IMR-90 (cell line): ENCODE results near the gene DDX41. TPM values are rescaled to one million over a fixed set of nuclear protein-coding genes. Genes with fewer than 3 reads are reported as not detected.
A peak's percentile ranks its signal among the peaks of the same experiment; 100 is the strongest.

Experiments used
- ATAC-seq: fragments of 200-7000 bp; cut with Tn5 transposase; 2 replicates; pipeline ENCODE4 v1.9.1; 2020; ENCODE audit warnings: low read depth, mild to moderate bottlenecking, moderate library complexity
- BruUV-seq: library from RNA; stranded (reverse); fragments of 400-500 nt; replicated peaks from 2 replicates; lab custom pipeline; 2021; lab: Mats Ljungman, UMichigan
- CTCF ChIA-PET: fragments of 300-600 bp; formaldehyde crosslinking; extraction: SDS; loops from one replicate; lab custom pipeline; 2021; ENCODE audit warnings: antibody characterized with exemption; lab: Yijun Ruan, JAX
- POLR2A ChIA-PET: fragments of 300-600 bp; sonication (Branson Sonifier 250); formaldehyde crosslinking; loops from one replicate; lab custom pipeline; 2022; ENCODE audit warnings: antibody characterized with exemption; ENCODE audit not compliant: unreplicated experiment; lab: Charles Lee
- DNase-seq: peaks from one replicate; pipeline ENCODE4 v3.0.0; 2013
- H2AFZ ChIP-seq: replicated peaks from 2 replicates; pipeline ENCODE3; 2013; ENCODE audit warnings: low read length, mild to moderate bottlenecking; ENCODE audit not compliant: poor library complexity
- H2AK5ac ChIP-seq: 2 replicates; pipeline ENCODE4 v1.6.1; 2013; ENCODE audit warnings: low read depth, low read length, inconsistent platforms
- H2AK9ac ChIP-seq: replicated peaks from 2 replicates; pipeline ENCODE3; 2013; ENCODE audit warnings: mild to moderate bottlenecking, low read depth, low read length, moderate library complexity; ENCODE audit not compliant: poor library complexity
- H2BK120ac ChIP-seq: 2 replicates; pipeline ENCODE4 v1.6.1; 2013; ENCODE audit warnings: low read depth, low read length, inconsistent platforms
- H2BK15ac ChIP-seq: 3 replicates; pipeline ENCODE4 v1.6.1; 2013; ENCODE audit warnings: low read depth, low read length, inconsistent platforms
- H2BK20ac ChIP-seq: 2 replicates; pipeline ENCODE4 v1.6.1; 2013; ENCODE audit warnings: low read depth, mild to moderate bottlenecking, inconsistent platforms, low read length, moderate library complexity
- H2BK5ac ChIP-seq: 2 replicates; pipeline ENCODE4 v1.6.1; 2013; ENCODE audit warnings: mild to moderate bottlenecking, low read depth, low read length, inconsistent platforms; ENCODE audit not compliant: poor library complexity, severe bottlenecking
- H3K14ac ChIP-seq: replicated peaks from 2 replicates; pipeline ENCODE4 v1.6.1; 2013; ENCODE audit warnings: low read depth, low read length, inconsistent platforms
- H3K18ac ChIP-seq: 2 replicates; pipeline ENCODE4 v1.6.1; 2013; ENCODE audit warnings: low read depth, low read length, control low read depth
- H3K23ac ChIP-seq: 2 replicates; pipeline ENCODE4 v1.6.1; 2013; ENCODE audit warnings: low read depth, low read length, inconsistent platforms
- H3K27ac ChIP-seq: 2 replicates; pipeline ENCODE4 v1.5.1; 2013; ENCODE audit warnings: mild to moderate bottlenecking, control low read depth, low read length; ENCODE audit not compliant: insufficient read depth
- H3K27me3 ChIP-seq: 2 replicates; pipeline ENCODE4 v1.6.1; 2013; ENCODE audit warnings: low read length; ENCODE audit not compliant: control insufficient read depth, insufficient read depth
- H3K36me3 ChIP-seq: 2 replicates; pipeline ENCODE4 v1.6.1; 2013; ENCODE audit warnings: low read length, mixed read lengths; ENCODE audit not compliant: control insufficient read depth, insufficient read depth
- H3K4ac ChIP-seq: 2 replicates; pipeline ENCODE4 v1.6.1; 2013; ENCODE audit warnings: low read depth, low read length, inconsistent platforms
- H3K4me1 ChIP-seq: 2 replicates; pipeline ENCODE4 v1.6.1; 2013; ENCODE audit warnings: low read length, mixed read lengths; ENCODE audit not compliant: control insufficient read depth, insufficient read depth
- H3K4me2 ChIP-seq: 2 replicates; pipeline ENCODE4 v1.6.1; 2013; ENCODE audit warnings: low read depth, mild to moderate bottlenecking, control low read depth, low read length, moderate library complexity
- H3K4me3 ChIP-seq: 2 replicates; pipeline ENCODE4 v1.5.1; 2013; ENCODE audit warnings: low read depth, mild to moderate bottlenecking, control low read depth, low read length, moderate library complexity; ENCODE audit not compliant: insufficient read depth
- H3K56ac ChIP-seq: 2 replicates; pipeline ENCODE4 v1.6.1; 2013; ENCODE audit warnings: low read length, inconsistent platforms; ENCODE audit not compliant: insufficient read depth; ENCODE audit errors: extremely low read depth
- H3K79me1 ChIP-seq, 2 experiments: 2 replicates each; pipeline ENCODE4 v1.6.1; 2013; ENCODE audit warnings: low read length in 2 of 2, inconsistent platforms in 1 of 2, low read depth in 1 of 2
- H3K9ac ChIP-seq: 2 replicates; pipeline ENCODE4 v1.6.1; 2013; ENCODE audit warnings: low read depth, low read length, control low read depth
- H3K9me1 ChIP-seq: 2 replicates; pipeline ENCODE4 v1.6.1; 2013; ENCODE audit warnings: low read length, inconsistent platforms; ENCODE audit not compliant: insufficient read depth
- H3K9me3 ChIP-seq: 2 replicates; pipeline ENCODE4 v1.6.1; 2013; ENCODE audit warnings: low read length; ENCODE audit not compliant: control insufficient read depth, insufficient read depth
- H4K20me1 ChIP-seq: 2 replicates; pipeline ENCODE4 v1.6.1; 2013; ENCODE audit warnings: low read length, inconsistent platforms; ENCODE audit not compliant: insufficient read depth
- H4K5ac ChIP-seq: 2 replicates; pipeline ENCODE4 v1.6.1; 2013; ENCODE audit warnings: mild to moderate bottlenecking, low read depth, low read length, control low read depth
- H4K8ac ChIP-seq, 2 experiments: 2 replicates each; pipeline ENCODE4 v1.6.1; 2013; ENCODE audit warnings: low read depth in 2 of 2, low read length in 2 of 2, control low read depth in 1 of 2, inconsistent platforms in 1 of 2
- H4K91ac ChIP-seq: 2 replicates; pipeline ENCODE4 v1.6.1; 2013; ENCODE audit warnings: low read depth, low read length, inconsistent platforms; ENCODE audit not compliant: insufficient read depth
- BHLHE40 ChIP-seq: fragments of 150-350 bp; IDR thresholded peaks from 2 replicates; pipeline ENCODE4 v1.6.1; 2016; ENCODE audit warnings: mild to moderate bottlenecking, low read depth, low read length
- CHD1 ChIP-seq: IDR thresholded peaks from 2 replicates; pipeline ENCODE4 v1.6.1; 2012; ENCODE audit warnings: low read depth, low read length, improper control_type of control experiment
- FOS ChIP-seq: fragments of 150-350 bp; IDR thresholded peaks from 2 replicates; pipeline ENCODE4 v1.6.1; 2016; ENCODE audit warnings: low read depth, low read length
- MXI1 ChIP-seq: IDR thresholded peaks from 2 replicates; pipeline ENCODE4 v1.6.1; 2012; ENCODE audit warnings: low read depth, mild to moderate bottlenecking, low read length, moderate library complexity, borderline replicate concordance
- NFE2L2 ChIP-seq: fragments of 150-350 bp; IDR thresholded peaks from 2 replicates; pipeline ENCODE4 v1.6.1; 2016; ENCODE audit warnings: low read depth, mild to moderate bottlenecking, low read length
- RAD21 ChIP-seq: IDR thresholded peaks from 2 replicates; pipeline ENCODE4 v1.6.1; 2012; ENCODE audit warnings: low read length, improper control_type of control experiment
- RCOR1 ChIP-seq: IDR thresholded peaks from 2 replicates; pipeline ENCODE4 v1.6.1; 2012; ENCODE audit warnings: mild to moderate bottlenecking, low read length, improper control_type of control experiment; ENCODE audit not compliant: insufficient replicate concordance
- RFX5 ChIP-seq: IDR thresholded peaks from 2 replicates; pipeline ENCODE4 v1.8.0; 2012; ENCODE audit warnings: low read depth, mild to moderate bottlenecking, low read length, moderate library complexity
- SMC3 ChIP-seq: fragments of 150-350 bp; IDR thresholded peaks from 2 replicates; pipeline ENCODE4 v1.6.1; 2016; ENCODE audit warnings: low read depth, mild to moderate bottlenecking, antibody characterized with exemption, low read length, moderate library complexity
- WGBS, 2 experiments: methylation state at CpG; one replicate each; pipeline versions ENCODE4 v1.1.5 to v1.1.7; 2013; ENCODE audit warnings: missing lambda C conversion rate in 2 of 2; ENCODE audit not compliant: insufficient read length in 1 of 2; ENCODE audit errors: extremely low coverage in 2 of 2; 5-methylcytosine and 5-hydroxymethylcytosine counted together
- dilution Hi-C: fragments of 300-500 bp; cut with HindIII; formaldehyde crosslinking; loops from one replicate; pipeline ENCODE4 v1.14.3; 2018; ENCODE audit warnings: low sequenced_read_pairs; ENCODE audit not compliant: unreplicated experiment
- in situ Hi-C: fragments of 300-500 bp; cut with MboI; formaldehyde crosslinking; loops from 3 replicates; pipeline ENCODE4 v1.14.3; 2019; ENCODE audit warnings: low sequenced_read_pairs, inconsistent platforms, mixed read lengths
- intact Hi-C: fragments of 100-400 bp; cut with micrococcal nuclease; formaldehyde crosslinking; loops from 2 replicates; pipeline ENCODE4 v1.10.0; 2022
- polyA plus RNA-seq, 3 experiments: library from polyadenylated mRNA; depleted of rRNA; stranded (reverse); fragments of >200 nt; gene quantifications; 2 replicates each; pipeline ENCODE4 v1.2.3, GENCODE V29; 2012; ENCODE audit warnings: low replicate concordance in 1 of 3
- total RNA-seq: library from RNA; depleted of rRNA; stranded (reverse); fragments of >200 nt; gene quantifications from 2 replicates; pipeline ENCODE4 v1.2.3, GENCODE V29; 2012
- TF ChIP-seq, protein P1 (sequence below): fragments of 150-350 bp; IDR thresholded peaks from 2 replicates; pipeline ENCODE4 v1.6.1; 2016; ENCODE audit warnings: low read depth, mild to moderate bottlenecking, low read length, moderate library complexity, borderline replicate concordance
- TF ChIP-seq, protein P2 (sequence below): fragments of 150-350 bp; IDR thresholded peaks from 2 replicates; pipeline ENCODE4 v1.6.1; 2017; ENCODE audit warnings: mild to moderate bottlenecking, antibody characterized with exemption, low read length, low read depth
- TF ChIP-seq, protein P3 (sequence below): conservative IDR thresholded peaks from 2 replicates; pipeline ENCODE4 v1.5.1; 2012; ENCODE audit warnings: mild to moderate bottlenecking, low read depth, low read length, improper control_type of control experiment

The DDX41 gene
- total and polyA plus RNA-seq, 2 of the 4 experiments (the other 2 are of a cell fraction), result 130 to 170 TPM

DNA sequence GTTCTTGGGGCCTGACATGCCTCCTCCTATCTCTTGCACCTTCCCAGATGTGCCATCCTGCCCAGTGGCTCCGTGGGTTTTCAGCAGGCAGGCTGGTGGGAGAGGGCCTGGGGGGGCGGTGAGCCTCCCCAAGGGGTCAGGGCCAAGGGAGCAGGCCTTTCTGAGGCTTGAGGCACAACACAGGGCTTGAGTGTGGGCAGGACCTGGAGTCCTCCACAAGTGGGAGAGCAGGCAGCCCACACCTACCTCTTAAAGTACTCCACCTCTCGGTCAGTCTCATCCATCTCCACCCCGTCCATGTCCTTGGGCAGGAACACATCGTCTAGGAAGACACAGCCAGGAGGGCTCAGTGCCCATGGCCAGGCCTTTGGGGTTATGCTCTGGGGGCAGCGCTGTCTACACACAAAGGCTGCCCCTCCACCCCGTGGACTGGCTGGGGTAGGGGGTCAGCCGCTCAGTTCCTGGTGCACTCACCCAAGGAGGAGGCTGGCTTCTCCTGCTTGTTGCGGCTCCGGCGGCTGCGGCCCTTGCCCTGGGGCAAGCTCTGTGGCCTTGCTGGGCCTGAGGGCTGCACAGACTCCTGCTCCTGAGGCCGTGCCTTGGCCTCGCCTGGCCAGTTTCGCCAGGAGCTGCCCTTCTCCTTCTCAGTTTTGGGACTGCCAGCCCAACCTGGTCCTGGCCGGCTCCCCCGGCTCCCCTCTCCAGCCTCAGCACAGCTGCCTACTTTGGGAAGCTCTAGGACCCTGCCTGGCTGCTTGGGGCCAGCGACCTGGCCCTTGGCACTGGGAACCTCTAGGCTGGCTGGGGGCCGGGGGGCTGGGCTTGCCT lies 7.2 kb upstream of the DDX41 start:
- Histone ChIP-seq H3K56ac (no peak overlapping the region), H3K79me1 (peaks cover 32 to 68% of the 10 kb centered on the region in 2 experiments), H3K23ac (no peak overlapping the region), H2BK15ac (no peak overlapping the region), H3K36me3 (peaks cover 87% of the 10 kb centered on the region), H4K91ac (no peak overlapping the region), H3K27ac (no peak overlapping the region), H3K4me3 (no peak overlapping the region), H2AFZ (peak overlapping the region; percentile 17), H3K14ac (no peak overlapping the region), H4K8ac (no peak overlapping the region), H3K4me1 (no peaks in the 10 kb centered on the region), H2AK5ac (no peak overlapping the region), H2BK5ac (no peak overlapping the region), H4K20me1 (peaks cover 9% of the 10 kb centered on the region), H3K18ac (no peak overlapping the region), H3K9me3 (no peaks in the 10 kb centered on the region), H4K5ac (no peak overlapping the region), H3K4ac (no peak overlapping the region), H3K4me2 (no peak overlapping the region), H3K9ac (no peak overlapping the region), H2AK9ac (no peak overlapping the region), H3K9me1 (peaks cover 4% of the 10 kb centered on the region; the same call in 1 of the 2 replicates), H3K27me3 (no peaks in the 10 kb centered on the region), H2BK120ac (no peak overlapping the region), H2BK20ac (no peak overlapping the region)
- 93% methylated on average over 7 of the region's 19 CpGs; no CpG with 5 or more reads in 1 of the 2 experiments for WGBS, 2 experiments
- TF ChIP-seq RFX5 (no peak), FOS (no peak), SMC3 (no peak), RCOR1 (no peak), CHD1 (no peak), BHLHE40 (no peak), NFE2L2 (no peak), RAD21 (no peak), MXI1 (no peak)
- TF ChIP-seq, protein P1, sequence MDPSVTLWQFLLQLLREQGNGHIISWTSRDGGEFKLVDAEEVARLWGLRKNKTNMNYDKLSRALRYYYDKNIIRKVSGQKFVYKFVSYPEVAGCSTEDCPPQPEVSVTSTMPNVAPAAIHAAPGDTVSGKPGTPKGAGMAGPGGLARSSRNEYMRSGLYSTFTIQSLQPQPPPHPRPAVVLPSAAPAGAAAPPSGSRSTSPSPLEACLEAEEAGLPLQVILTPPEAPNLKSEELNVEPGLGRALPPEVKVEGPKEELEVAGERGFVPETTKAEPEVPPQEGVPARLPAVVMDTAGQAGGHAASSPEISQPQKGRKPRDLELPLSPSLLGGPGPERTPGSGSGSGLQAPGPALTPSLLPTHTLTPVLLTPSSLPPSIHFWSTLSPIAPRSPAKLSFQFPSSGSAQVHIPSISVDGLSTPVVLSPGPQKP, result no peak
- TF ChIP-seq, protein P2, sequence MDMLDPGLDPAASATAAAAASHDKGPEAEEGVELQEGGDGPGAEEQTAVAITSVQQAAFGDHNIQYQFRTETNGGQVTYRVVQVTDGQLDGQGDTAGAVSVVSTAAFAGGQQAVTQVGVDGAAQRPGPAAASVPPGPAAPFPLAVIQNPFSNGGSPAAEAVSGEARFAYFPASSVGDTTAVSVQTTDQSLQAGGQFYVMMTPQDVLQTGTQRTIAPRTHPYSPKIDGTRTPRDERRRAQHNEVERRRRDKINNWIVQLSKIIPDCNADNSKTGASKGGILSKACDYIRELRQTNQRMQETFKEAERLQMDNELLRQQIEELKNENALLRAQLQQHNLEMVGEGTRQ, result no peak
- TF ChIP-seq, protein P3, sequence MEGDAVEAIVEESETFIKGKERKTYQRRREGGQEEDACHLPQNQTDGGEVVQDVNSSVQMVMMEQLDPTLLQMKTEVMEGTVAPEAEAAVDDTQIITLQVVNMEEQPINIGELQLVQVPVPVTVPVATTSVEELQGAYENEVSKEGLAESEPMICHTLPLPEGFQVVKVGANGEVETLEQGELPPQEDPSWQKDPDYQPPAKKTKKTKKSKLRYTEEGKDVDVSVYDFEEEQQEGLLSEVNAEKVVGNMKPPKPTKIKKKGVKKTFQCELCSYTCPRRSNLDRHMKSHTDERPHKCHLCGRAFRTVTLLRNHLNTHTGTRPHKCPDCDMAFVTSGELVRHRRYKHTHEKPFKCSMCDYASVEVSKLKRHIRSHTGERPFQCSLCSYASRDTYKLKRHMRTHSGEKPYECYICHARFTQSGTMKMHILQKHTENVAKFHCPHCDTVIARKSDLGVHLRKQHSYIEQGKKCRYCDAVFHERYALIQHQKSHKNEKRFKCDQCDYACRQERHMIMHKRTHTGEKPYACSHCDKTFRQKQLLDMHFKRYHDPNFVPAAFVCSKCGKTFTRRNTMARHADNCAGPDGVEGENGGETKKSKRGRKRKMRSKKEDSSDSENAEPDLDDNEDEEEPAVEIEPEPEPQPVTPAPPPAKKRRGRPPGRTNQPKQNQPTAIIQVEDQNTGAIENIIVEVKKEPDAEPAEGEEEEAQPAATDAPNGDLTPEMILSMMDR, result no peak
- intact Hi-C loops, result no loop called here
- CTCF ChIA-PET, result interaction anchor here (0.6 kb wide), 1 partner anchor 24 kb away, joined by 3 read pairs; no protein-coding TSS in a partner anchor
- POLR2A ChIA-PET, result no interaction called here
- in situ Hi-C loops, result no loop called here
- dilution Hi-C loops, result no loop called here
- ATAC-seq (no peak), DNase-seq (no peak)
- no TSS peak for BruUV-seq
